Neural cell (in vitro differentiated cells): ENCODE measurements around the gene GRM2. TPM values are rescaled to one million over a fixed set of nuclear protein-coding genes. Genes with fewer than 3 reads are reported as not detected.

ENCODE experiments used
- H2AFZ ChIP-seq: fragments of 200-600, 300-800 bp; sonication (generic), shearing (Covaris generic); 2 replicates; pipeline ENCODE4 v1.6.0; 2014; ENCODE audit warnings: low read depth, mild to moderate bottlenecking, antibody characterized with exemption, low read length, moderate library complexity
- H3F3A ChIP-seq: fragments of 200-600 bp; shearing (Covaris generic); 2 replicates; pipeline ENCODE4 v1.6.1; 2016; ENCODE audit warnings: mild to moderate bottlenecking, moderate library complexity, mixed read lengths, antibody characterized with exemption, low read length; ENCODE audit not compliant: insufficient read depth, poor library complexity, severe bottlenecking
- H3K27ac ChIP-seq: fragments of 200-600, 300-800 bp; sonication (generic), shearing (Covaris generic); 2 replicates; pipeline ENCODE4 v1.5.1; 2014; ENCODE audit warnings: mild to moderate bottlenecking, low read length, moderate library complexity
- H3K27me3 ChIP-seq: fragments of 300-800, 200-600 bp; sonication (generic), shearing (Covaris generic); 2 replicates; pipeline ENCODE4 v1.6.0; 2014; ENCODE audit warnings: mild to moderate bottlenecking, low read depth, low read length, moderate library complexity; ENCODE audit not compliant: insufficient read depth
- H3K36me3 ChIP-seq: fragments of 300-800, 200-600 bp; sonication (generic), shearing (Covaris generic); 2 replicates; pipeline ENCODE4 v1.5.1; 2014; ENCODE audit warnings: mild to moderate bottlenecking, antibody characterized with exemption, low read length, moderate library complexity; ENCODE audit not compliant: insufficient read depth
- H3K4me2 ChIP-seq: fragments of 300-800, 200-600 bp; sonication (generic), shearing (Covaris generic); 2 replicates; pipeline ENCODE4 v1.6.0; 2014; ENCODE audit warnings: mild to moderate bottlenecking, low read length
- H3K4me3 ChIP-seq: fragments of 300-800, 200-600 bp; sonication (generic), shearing (Covaris generic); 2 replicates; pipeline ENCODE4 v1.5.1; 2014; ENCODE audit warnings: mild to moderate bottlenecking, low read length, moderate library complexity
- H3K79me2 ChIP-seq: fragments of 200-600 bp; shearing (Covaris generic); replicated peaks from 2 replicates; pipeline ENCODE4 v1.6.0; 2014; ENCODE audit warnings: mild to moderate bottlenecking, low read length, moderate library complexity; ENCODE audit not compliant: insufficient read depth
- H3K9ac ChIP-seq: fragments of 300-800, 200-600 bp; sonication (generic), shearing (Covaris generic); 2 replicates; pipeline ENCODE4 v1.6.1; 2016; ENCODE audit warnings: mild to moderate bottlenecking, low read length, mixed read lengths
- H3K9me2 ChIP-seq: fragments of 200-600 bp; shearing (Covaris generic); 2 replicates; pipeline ENCODE4 v1.6.1; 2016; ENCODE audit warnings: mild to moderate bottlenecking, low read length, mixed read lengths; ENCODE audit not compliant: insufficient read depth
- H3K9me3 ChIP-seq: fragments of 200-600, 300-800 bp; sonication (generic), shearing (Covaris generic); 2 replicates; pipeline ENCODE4 v1.6.1; 2016; ENCODE audit warnings: mild to moderate bottlenecking, mixed run types, low read length, moderate library complexity, mixed read lengths
- H4K20me1 ChIP-seq: fragments of 200-600 bp; shearing (Covaris generic); 2 replicates; pipeline ENCODE4 v1.6.1; 2016; ENCODE audit warnings: mild to moderate bottlenecking, mixed run types; ENCODE audit not compliant: insufficient read depth
- EP300 ChIP-seq: fragments of 450-650 bp; conservative IDR thresholded peaks from 2 replicates; pipeline ENCODE4 v1.6.1; 2014; ENCODE audit warnings: antibody characterized with exemption, mild to moderate bottlenecking, moderate library complexity; ENCODE audit not compliant: poor library complexity, severe bottlenecking
- MXI1 ChIP-seq: fragments of 450-650 bp; conservative IDR thresholded peaks from 2 replicates; pipeline ENCODE4 v1.6.1; 2014; ENCODE audit warnings: antibody characterized with exemption, mild to moderate bottlenecking; ENCODE audit not compliant: poor library complexity, severe bottlenecking
- POLR2AphosphoS5 ChIP-seq: IDR thresholded peaks from 2 replicates; pipeline ENCODE4 v1.6.1; 2012
- RAD21 ChIP-seq: fragments of 450-650 bp; conservative IDR thresholded peaks from 2 replicates; pipeline ENCODE4 v1.6.1; 2014; ENCODE audit warnings: antibody characterized with exemption, mild to moderate bottlenecking, moderate library complexity
- SMC3 ChIP-seq: fragments of 450-650 bp; conservative IDR thresholded peaks from 2 replicates; pipeline ENCODE4 v1.6.1; 2014; ENCODE audit warnings: antibody characterized with exemption, mild to moderate bottlenecking, moderate library complexity; ENCODE audit not compliant: poor library complexity
- TAF1 ChIP-seq: IDR thresholded peaks from 2 replicates; pipeline ENCODE4 v1.6.1; 2012; ENCODE audit warnings: low read depth
- polyA plus RNA-seq: library from polyadenylated mRNA; depleted of rRNA; stranded (reverse); fragments of >200 nt; gene quantifications from 2 replicates; pipeline ENCODE4 v1.2.3, GENCODE V29; 2014
- TF ChIP-seq, protein P1 (sequence below): fragments of 450-650 bp; IDR thresholded peaks from 2 replicates; pipeline ENCODE4 v1.5.1; 2014; ENCODE audit warnings: antibody characterized with exemption, mild to moderate bottlenecking, moderate library complexity; ENCODE audit not compliant: poor library complexity, severe bottlenecking

Gene GRM2
- polyA plus RNA-seq, 1 donor from 2014 or later, result 9.1 TPM

DNA sequence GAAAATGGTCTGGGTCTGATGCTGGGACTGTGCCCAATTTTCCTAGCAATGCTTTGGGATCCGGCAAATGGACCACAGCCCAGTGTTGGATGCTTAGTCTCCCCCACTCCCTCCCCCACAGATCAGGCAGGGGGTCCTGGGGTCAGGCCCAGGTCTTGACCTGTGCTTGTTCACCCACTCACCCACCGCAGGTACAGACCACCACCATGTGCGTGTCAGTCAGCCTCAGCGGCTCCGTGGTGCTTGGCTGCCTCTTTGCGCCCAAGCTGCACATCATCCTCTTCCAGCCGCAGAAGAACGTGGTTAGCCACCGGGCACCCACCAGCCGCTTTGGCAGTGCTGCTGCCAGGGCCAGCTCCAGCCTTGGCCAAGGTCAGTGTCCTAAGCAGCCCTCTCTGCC is 10.6 kb downstream of the GRM2 start:
- no peak for TF ChIP-seq TAF1
- TF ChIP-seq POLR2AphosphoS5, result no peak
- no peak for TF ChIP-seq MXI1
- H3F3A ChIP-seq, result no peaks in the 10 kb centered on the region
- H3K79me2 ChIP-seq, result no peaks in the 10 kb centered on the region
- H3K27me3 ChIP-seq, result no peaks in the 10 kb centered on the region
- no peak overlapping the region for H3K27ac ChIP-seq
- no peaks in the 10 kb centered on the region for H3K9me2 ChIP-seq
- no peak overlapping the region for H3K4me3 ChIP-seq
- H3K9ac ChIP-seq, result no peak overlapping the region
- no peak overlapping the region for H2AFZ ChIP-seq
- no peaks in the 10 kb centered on the region for H3K9me3 ChIP-seq
- H3K4me2 ChIP-seq, result no peak overlapping the region
- H3K36me3 ChIP-seq, result no peaks in the 10 kb centered on the region
- no peaks in the 10 kb centered on the region for H4K20me1 ChIP-seq

DNA sequence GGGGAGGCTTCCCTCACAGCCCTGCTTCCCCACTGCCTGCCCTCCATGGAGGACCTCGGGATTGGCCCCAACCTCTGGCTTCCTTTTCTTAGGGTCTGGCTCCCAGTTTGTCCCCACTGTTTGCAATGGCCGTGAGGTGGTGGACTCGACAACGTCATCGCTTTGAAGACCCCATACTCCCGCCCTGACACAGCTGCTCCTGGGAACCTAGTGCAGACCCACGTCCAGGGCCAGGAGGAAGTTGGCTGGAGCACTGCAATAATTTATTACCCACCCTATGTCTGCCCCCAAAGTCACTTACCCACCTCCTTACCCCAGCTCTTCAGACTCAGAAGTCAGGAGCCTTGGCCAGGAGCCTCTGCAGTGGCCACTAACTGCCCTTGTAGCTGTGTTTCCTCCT is 11.1 kb downstream of the GRM2 start:
- Histone ChIP-seq H3K36me3 (no peaks in the 10 kb centered on the region), H3K4me2 (no peak overlapping the region), H3K27me3 (no peaks in the 10 kb centered on the region), H4K20me1 (no peaks in the 10 kb centered on the region), H3K9ac (no peak overlapping the region), H3F3A (no peaks in the 10 kb centered on the region), H2AFZ (no peak overlapping the region), H3K27ac (no peak overlapping the region), H3K4me3 (no peak overlapping the region), H3K79me2 (no peaks in the 10 kb centered on the region), H3K9me2 (no peaks in the 10 kb centered on the region), H3K9me3 (no peaks in the 10 kb centered on the region)
- TF ChIP-seq MXI1 (no peak), EP300 (no peak), POLR2AphosphoS5 (no peak), TAF1 (no peak)

DNA sequence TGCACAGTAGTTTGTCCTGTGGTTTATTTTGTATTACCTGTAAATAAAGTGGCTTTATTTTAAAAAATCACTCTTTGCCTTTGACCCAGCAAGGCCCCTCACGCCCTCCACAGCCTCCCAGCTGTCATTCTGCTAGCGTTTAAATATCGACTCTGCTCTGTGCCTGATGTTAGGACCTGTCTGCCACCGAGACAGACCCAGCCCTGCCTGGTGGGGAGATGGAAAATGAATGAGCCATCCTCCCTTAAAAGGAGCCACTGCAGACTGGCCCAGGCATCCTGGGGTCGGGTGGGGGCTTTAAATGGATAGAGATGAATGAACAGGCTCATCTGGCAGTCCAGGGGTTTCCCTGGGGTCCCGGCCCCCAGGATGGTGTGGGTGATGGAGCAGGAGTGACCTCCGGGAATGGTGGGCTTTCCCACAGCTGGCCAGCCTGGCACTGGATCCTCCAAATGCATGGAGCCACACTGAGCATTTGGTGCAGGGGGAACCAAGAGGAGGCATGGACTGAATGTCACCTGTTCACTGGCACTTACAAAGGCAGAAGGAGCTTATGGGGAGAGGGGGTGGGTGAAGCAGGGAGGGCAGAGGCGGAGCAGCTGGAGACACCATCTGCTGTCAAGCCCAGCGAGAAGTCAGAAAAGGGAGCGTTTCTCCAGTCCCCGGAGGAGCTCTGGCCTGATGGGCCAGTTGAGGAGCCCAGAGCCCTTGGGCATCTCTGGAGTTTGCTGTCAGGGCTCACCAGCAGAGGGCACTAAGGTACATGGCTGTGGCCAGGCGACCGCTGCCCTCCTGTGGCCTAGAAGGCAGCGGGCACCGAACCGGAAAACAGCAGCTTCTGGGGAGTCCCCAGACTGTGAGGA is 11.9 kb downstream of the GRM2 start:
- H3K4me3 ChIP-seq, result no peak overlapping the region
- H3F3A ChIP-seq, result no peaks in the 10 kb centered on the region
- H3K36me3 ChIP-seq, result no peaks in the 10 kb centered on the region
- H3K27ac ChIP-seq, result no peak overlapping the region
- no peak overlapping the region for H3K9ac ChIP-seq
- H3K9me3 ChIP-seq, result no peaks in the 10 kb centered on the region
- no peaks in the 10 kb centered on the region for H3K79me2 ChIP-seq
- no peak overlapping the region for H2AFZ ChIP-seq
- peak; percentile 61 for TF ChIP-seq SMC3
- TF ChIP-seq RAD21, result peak; percentile 52
- TF ChIP-seq, protein P1, sequence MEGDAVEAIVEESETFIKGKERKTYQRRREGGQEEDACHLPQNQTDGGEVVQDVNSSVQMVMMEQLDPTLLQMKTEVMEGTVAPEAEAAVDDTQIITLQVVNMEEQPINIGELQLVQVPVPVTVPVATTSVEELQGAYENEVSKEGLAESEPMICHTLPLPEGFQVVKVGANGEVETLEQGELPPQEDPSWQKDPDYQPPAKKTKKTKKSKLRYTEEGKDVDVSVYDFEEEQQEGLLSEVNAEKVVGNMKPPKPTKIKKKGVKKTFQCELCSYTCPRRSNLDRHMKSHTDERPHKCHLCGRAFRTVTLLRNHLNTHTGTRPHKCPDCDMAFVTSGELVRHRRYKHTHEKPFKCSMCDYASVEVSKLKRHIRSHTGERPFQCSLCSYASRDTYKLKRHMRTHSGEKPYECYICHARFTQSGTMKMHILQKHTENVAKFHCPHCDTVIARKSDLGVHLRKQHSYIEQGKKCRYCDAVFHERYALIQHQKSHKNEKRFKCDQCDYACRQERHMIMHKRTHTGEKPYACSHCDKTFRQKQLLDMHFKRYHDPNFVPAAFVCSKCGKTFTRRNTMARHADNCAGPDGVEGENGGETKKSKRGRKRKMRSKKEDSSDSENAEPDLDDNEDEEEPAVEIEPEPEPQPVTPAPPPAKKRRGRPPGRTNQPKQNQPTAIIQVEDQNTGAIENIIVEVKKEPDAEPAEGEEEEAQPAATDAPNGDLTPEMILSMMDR, result peak; percentile 69
- TF ChIP-seq MXI1, result no peak
- no peak overlapping the region for H3K4me2 ChIP-seq
- no peaks in the 10 kb centered on the region for H4K20me1 ChIP-seq
- no peaks in the 10 kb centered on the region for H3K27me3 ChIP-seq
- no peaks in the 10 kb centered on the region for H3K9me2 ChIP-seq
